Activated naive CD8-positive, alpha-beta T cell treated with anti-CD3 and anti-CD28 coated beads, Interleukin-2, amount 50 U/mL, for 24 hours (primary cell): Measurements from ENCODE around the gene DIS3L2.
"Not testable (repeated sequence)": the region's sequence is repeated elsewhere in the genome, so short reads cannot be mapped to it uniquely, and the experiment has no call there.

ENCODE experiments used
- ATAC-seq: fragments of 150-1000 bp; cut with Tn5 transposase; one replicate; pipeline ENCODE4 v1.10.0; 2021
- DNase-seq: peaks from one replicate; pipeline ENCODE4 v3.0.0; 2021
- H3K27ac Mint-ChIP-seq: one replicate; pipeline ENCODE4 v1.8.0; 2021; ENCODE audit warnings: mild to moderate bottlenecking, mixed read lengths
- H3K27me3 Mint-ChIP-seq: one replicate; pipeline ENCODE4 v1.8.0; 2021; ENCODE audit warnings: mixed read lengths
- H3K36me3 Mint-ChIP-seq: one replicate; pipeline ENCODE4 v1.8.0; 2021; ENCODE audit warnings: low read depth, mixed read lengths
- H3K4me1 Mint-ChIP-seq: one replicate; pipeline ENCODE4 v1.8.0; 2021; ENCODE audit warnings: mixed read lengths
- H3K4me3 Mint-ChIP-seq: one replicate; pipeline ENCODE4 v1.8.0; 2021; ENCODE audit warnings: mild to moderate bottlenecking, moderate library complexity, mixed read lengths
- H3K9me3 Mint-ChIP-seq: one replicate; pipeline ENCODE4 v1.8.0; 2021; ENCODE audit warnings: mixed read lengths

The DIS3L2 gene

GRCh38 chr2:232385058-232385457 lies 423.5 kb downstream of the DIS3L2 start:
- not testable (repeated sequence) for H3K9me3 Mint-ChIP-seq, H3K4me3 Mint-ChIP-seq, ATAC-seq, H3K4me1 Mint-ChIP-seq, DNase-seq, H3K27ac Mint-ChIP-seq, H3K36me3 Mint-ChIP-seq
- peaks cover 54% of the 10 kb centered on the region for H3K27me3 Mint-ChIP-seq

- no peaks in the 10 kb centered on the region for H3K9me3 Mint-ChIP-seq
- DNase-seq: no peak
- peaks cover 1% of the 10 kb centered on the region for H3K36me3 Mint-ChIP-seq
- peaks cover 58% of the 10 kb centered on the region for H3K27me3 Mint-ChIP-seq
- H3K4me3 Mint-ChIP-seq: no peak overlapping the region
- ATAC-seq: no peak
- no peak overlapping the region for H3K27ac Mint-ChIP-seq
- H3K4me1 Mint-ChIP-seq: no peaks in the 10 kb centered on the region
These were observed 424.4 kb downstream of the DIS3L2 start for GRCh38 chr2:232385660-232386489.

- Mint-ChIP-seq H3K36me3 (peaks cover 1% of the 10 kb centered on the region), H3K27me3 (peaks cover 61% of the 10 kb centered on the region), H3K4me3 (no peak overlapping the region), H3K4me1 (no peaks in the 10 kb centered on the region), H3K27ac (no peak overlapping the region), H3K9me3 (no peaks in the 10 kb centered on the region)
- no peak for DNase-seq
- no peak for ATAC-seq
These were observed 424.9 kb downstream of the DIS3L2 start for GRCh38 chr2:232386490-232386739.
